Measurements from ENCODE around the gene TMSB15C.
"Not testable (repeated sequence)": the region's sequence is repeated elsewhere in the genome, so short reads cannot be mapped to it uniquely, and the experiment has no call there.

The TMSB15C gene

GRCh38 chrX:104075778-104076445 lies at the start of gene TMSB15C:
TSS of gene TMSB15C (minus strand) at chrX:104076236.
- not testable (repeated sequence) for H3K9me3 ChIP-seq (ENCODE audit: control insufficient read depth in 1 of 2, low read length in 2 of 2); H3K4me1 ChIP-seq (ENCODE audit: control insufficient read depth in 1 of 2, insufficient read depth in 2 of 2, low read length in 2 of 2); H3K4me3 ChIP-seq (ENCODE audit: low read depth in 1 of 2, low read length in 2 of 2); H3K27ac ChIP-seq (ENCODE audit: low read length); H3K27me3 ChIP-seq (ENCODE audit: low read depth, low read length); H3K36me3 ChIP-seq (ENCODE audit: control insufficient read depth in 1 of 2, insufficient read depth in 2 of 2, low read length in 2 of 2)

DNA sequence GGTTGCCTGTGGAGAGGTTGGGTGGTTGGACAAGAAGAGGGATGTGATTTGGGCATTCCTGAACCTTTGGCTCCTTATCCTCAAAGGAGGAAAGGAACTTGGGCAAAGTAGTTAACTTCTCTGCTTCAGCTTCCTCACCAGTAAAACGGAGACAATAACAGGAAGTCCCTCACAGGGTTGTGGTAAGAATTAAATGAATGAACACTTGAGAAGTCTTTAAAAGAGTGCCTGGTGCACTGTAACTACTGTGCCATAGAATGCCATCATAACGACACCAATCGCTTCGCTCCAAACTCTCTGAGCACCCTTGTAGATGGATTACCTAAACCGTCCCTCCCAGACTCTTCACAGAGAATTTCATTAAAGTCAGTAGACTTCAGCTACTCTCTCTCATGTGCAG lies 46.8 kb upstream of the TMSB15C start:
- no peaks in the 10 kb centered on the region for H3K4me1 ChIP-seq (ENCODE audit: control insufficient read depth in 1 of 2, insufficient read depth in 2 of 2, low read length in 2 of 2)
- no peaks in the 10 kb centered on the region for H3K9me3 ChIP-seq (ENCODE audit: control insufficient read depth in 1 of 2, low read length in 2 of 2)
- no peaks in the 10 kb centered on the region for H3K36me3 ChIP-seq (ENCODE audit: control insufficient read depth in 1 of 2, insufficient read depth in 2 of 2, low read length in 2 of 2)
- H3K27ac ChIP-seq (ENCODE audit: low read length): no peak overlapping the region
- H3K4me3 ChIP-seq (ENCODE audit: low read depth in 1 of 2, low read length in 2 of 2): no peak overlapping the region
- no peaks in the 10 kb centered on the region for H3K27me3 ChIP-seq (ENCODE audit: low read depth, low read length)

GRCh38 chrX:104118765-104119164 lies 42.7 kb upstream of the TMSB15C start:
- Histone ChIP-seq H3K4me3 (ENCODE audit: low read depth in 1 of 2, low read length in 2 of 2) (no peak overlapping the region), H3K27ac (ENCODE audit: low read length) (no peak overlapping the region), H3K27me3 (ENCODE audit: low read depth, low read length) (no peaks in the 10 kb centered on the region), H3K36me3 (ENCODE audit: control insufficient read depth in 1 of 2, insufficient read depth in 2 of 2, low read length in 2 of 2) (no peaks in the 10 kb centered on the region), H3K4me1 (ENCODE audit: control insufficient read depth in 1 of 2, insufficient read depth in 2 of 2, low read length in 2 of 2) (peaks cover 0 to under 1% of the 10 kb centered on the region in 2 donors), H3K9me3 (ENCODE audit: control insufficient read depth in 1 of 2, low read length in 2 of 2) (no peaks in the 10 kb centered on the region)

GRCh38 chrX:104117759-104118158 lies 41.7 kb upstream of the TMSB15C start:
- Histone ChIP-seq H3K4me3 (ENCODE audit: low read depth in 1 of 2, low read length in 2 of 2) (no peak overlapping the region), H3K27ac (ENCODE audit: low read length) (no peak overlapping the region), H3K4me1 (ENCODE audit: control insufficient read depth in 1 of 2, insufficient read depth in 2 of 2, low read length in 2 of 2) (peaks cover 0 to 5% of the 10 kb centered on the region in 2 donors)

GRCh38 chrX:104113222-104113965 lies 37.4 kb upstream of the TMSB15C start:
- no peak overlapping the region for H3K27ac ChIP-seq (ENCODE audit: low read length)
- no peaks in the 10 kb centered on the region for H3K27me3 ChIP-seq (ENCODE audit: low read depth, low read length)

More at GRCh38 chrX:104117759-104118158, 41.7 kb upstream of the TMSB15C start:
- Histone ChIP-seq H3K27me3 (ENCODE audit: low read depth, low read length) (no peaks in the 10 kb centered on the region), H3K9me3 (ENCODE audit: control insufficient read depth in 1 of 2, low read length in 2 of 2) (no peaks in the 10 kb centered on the region), H3K36me3 (ENCODE audit: control insufficient read depth in 1 of 2, insufficient read depth in 2 of 2, low read length in 2 of 2) (no peaks in the 10 kb centered on the region)

GRCh38 chrX:104112326-104112951 lies 36.4 kb upstream of the TMSB15C start, which contains the start of gene ZCCHC18:
TSS of gene ZCCHC18 (plus strand) at chrX:104112523. CDS start at chrX:104114112, 1,589 bp downstream.
- H3K4me1 ChIP-seq (ENCODE audit: control insufficient read depth in 1 of 2, insufficient read depth in 2 of 2, low read length in 2 of 2): peaks cover 0 to 9% of the 10 kb centered on the region in 2 donors
- no peak within 1 kb of the TSS for H3K27ac ChIP-seq (ENCODE audit: low read length)
- H3K9me3 ChIP-seq (ENCODE audit: control insufficient read depth in 1 of 2, low read length in 2 of 2): no peaks in the 10 kb centered on the region
- H3K36me3 ChIP-seq (ENCODE audit: control insufficient read depth in 1 of 2, insufficient read depth in 2 of 2, low read length in 2 of 2): no peaks in the 10 kb centered on the region
- no peaks in the 10 kb centered on the region for H3K27me3 ChIP-seq (ENCODE audit: low read depth, low read length)
- peak within 1 kb of the TSS; percentile 55 to 68 for H3K4me3 ChIP-seq (ENCODE audit: low read depth in 1 of 2, low read length in 2 of 2)

More at GRCh38 chrX:104113222-104113965, 37.4 kb upstream of the TMSB15C start:
- H3K4me1 ChIP-seq (ENCODE audit: control insufficient read depth in 1 of 2, insufficient read depth in 2 of 2, low read length in 2 of 2): peaks cover 0 to 9% of the 10 kb centered on the region in 2 donors
- H3K4me3 ChIP-seq (ENCODE audit: low read depth in 1 of 2, low read length in 2 of 2): peak overlapping the region; percentile 55 to 68
- no peaks in the 10 kb centered on the region for H3K9me3 ChIP-seq (ENCODE audit: control insufficient read depth in 1 of 2, low read length in 2 of 2)
- no peaks in the 10 kb centered on the region for H3K36me3 ChIP-seq (ENCODE audit: control insufficient read depth in 1 of 2, insufficient read depth in 2 of 2, low read length in 2 of 2)

- H3K9me3 ChIP-seq (ENCODE audit: control insufficient read depth in 1 of 2, low read length in 2 of 2); H3K27ac ChIP-seq (ENCODE audit: low read length); H3K4me1 ChIP-seq (ENCODE audit: control insufficient read depth in 1 of 2, insufficient read depth in 2 of 2, low read length in 2 of 2); H3K27me3 ChIP-seq (ENCODE audit: low read depth, low read length); H3K36me3 ChIP-seq (ENCODE audit: control insufficient read depth in 1 of 2, insufficient read depth in 2 of 2, low read length in 2 of 2); H3K4me3 ChIP-seq (ENCODE audit: low read depth in 1 of 2, low read length in 2 of 2): not testable (repeated sequence)
Measured at GRCh38 chrX:104110491-104111240, 34.6 kb upstream of the TMSB15C start.

GRCh38 chrX:104108955-104109354 lies 32.9 kb upstream of the TMSB15C start:
- H3K27me3 ChIP-seq (ENCODE audit: low read depth, low read length): no peaks in the 10 kb centered on the region
- H3K4me1 ChIP-seq (ENCODE audit: control insufficient read depth in 1 of 2, insufficient read depth in 2 of 2, low read length in 2 of 2): peaks cover 0 to 9% of the 10 kb centered on the region in 2 donors
- no peaks in the 10 kb centered on the region for H3K36me3 ChIP-seq (ENCODE audit: control insufficient read depth in 1 of 2, insufficient read depth in 2 of 2, low read length in 2 of 2)

DNA sequence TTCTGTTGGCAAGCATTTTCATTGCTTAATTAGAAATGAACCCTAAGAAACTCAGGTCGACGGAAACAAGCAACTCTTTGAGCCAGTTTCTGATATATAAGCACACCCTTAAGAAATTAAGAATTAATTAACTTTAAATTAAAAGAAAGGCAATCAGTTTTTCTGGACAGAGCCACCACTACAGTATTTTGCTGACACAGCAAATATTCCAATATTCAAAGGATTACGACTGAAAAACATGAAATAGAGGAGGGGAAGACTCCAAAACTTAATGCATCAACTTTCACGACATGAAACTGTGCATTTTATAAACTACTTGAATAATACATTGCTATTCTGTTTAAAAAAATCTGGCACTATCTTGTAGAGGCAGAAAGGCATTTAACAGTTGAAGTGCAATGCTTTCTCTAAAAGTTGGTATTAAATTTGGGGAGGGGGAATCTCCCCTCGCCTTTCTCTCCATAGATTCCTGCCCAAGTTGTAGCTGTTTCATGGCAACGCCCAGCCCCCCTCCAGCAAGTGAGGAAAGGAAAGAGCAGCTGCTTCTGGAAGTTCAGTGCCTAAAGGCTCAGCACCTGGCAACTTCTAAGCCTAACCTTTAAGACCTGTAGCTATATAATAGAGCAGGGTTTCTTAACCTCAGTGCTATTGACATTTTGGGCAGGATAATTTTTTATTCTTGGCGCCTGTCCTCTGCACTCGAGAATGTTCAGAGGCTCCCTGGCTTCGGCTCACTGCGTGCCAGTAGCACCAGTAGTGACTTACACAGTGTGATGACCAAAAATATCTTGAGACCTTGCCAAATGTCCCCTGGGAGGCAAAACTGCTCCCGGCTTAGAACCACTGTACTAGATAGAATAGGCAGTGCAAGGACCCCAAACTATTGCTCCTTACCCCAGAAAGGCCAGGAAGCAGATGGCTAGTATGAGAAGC lies 29.6 kb upstream of the TMSB15C start:
- no peaks in the 10 kb centered on the region for H3K9me3 ChIP-seq (ENCODE audit: control insufficient read depth in 1 of 2, low read length in 2 of 2)
- H3K36me3 ChIP-seq (ENCODE audit: control insufficient read depth in 1 of 2, insufficient read depth in 2 of 2, low read length in 2 of 2): no peaks in the 10 kb centered on the region
- no peaks in the 10 kb centered on the region for H3K27me3 ChIP-seq (ENCODE audit: low read depth, low read length)
- no peak overlapping the region for H3K27ac ChIP-seq (ENCODE audit: low read length)
- H3K4me1 ChIP-seq (ENCODE audit: control insufficient read depth in 1 of 2, insufficient read depth in 2 of 2, low read length in 2 of 2): no peaks in the 10 kb centered on the region
- H3K4me3 ChIP-seq (ENCODE audit: low read depth in 1 of 2, low read length in 2 of 2): no peak overlapping the region

More at GRCh38 chrX:104108955-104109354, 32.9 kb upstream of the TMSB15C start:
- H3K9me3 ChIP-seq (ENCODE audit: control insufficient read depth in 1 of 2, low read length in 2 of 2): no peaks in the 10 kb centered on the region
- H3K4me3 ChIP-seq (ENCODE audit: low read depth in 1 of 2, low read length in 2 of 2): no peak overlapping the region
- H3K27ac ChIP-seq (ENCODE audit: low read length): no peak overlapping the region

DNA sequence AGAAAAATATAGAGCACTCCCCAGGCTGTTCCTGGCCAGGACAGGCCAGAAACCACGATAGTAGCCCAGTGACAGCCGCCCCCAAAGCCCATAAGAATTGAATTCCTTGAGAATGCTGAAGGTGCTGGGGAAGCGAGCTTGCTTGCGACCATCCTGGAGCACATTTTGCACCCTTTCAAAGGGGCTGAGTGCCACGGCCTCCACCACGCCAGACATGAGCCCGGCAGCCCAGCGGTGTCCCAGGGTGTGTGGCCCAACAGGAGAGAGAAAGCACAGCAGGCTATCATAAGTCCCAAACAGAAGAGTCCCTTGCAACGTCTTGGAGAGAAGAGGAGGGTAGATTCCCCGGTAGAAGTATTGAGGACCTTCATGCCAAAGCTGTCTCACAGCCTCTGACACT lies 28.6 kb upstream of the TMSB15C start:
- no peak overlapping the region for H3K4me3 ChIP-seq (ENCODE audit: low read depth in 1 of 2, low read length in 2 of 2)
- H3K4me1 ChIP-seq (ENCODE audit: control insufficient read depth in 1 of 2, insufficient read depth in 2 of 2, low read length in 2 of 2): no peaks in the 10 kb centered on the region
- H3K9me3 ChIP-seq (ENCODE audit: control insufficient read depth in 1 of 2, low read length in 2 of 2): no peaks in the 10 kb centered on the region
- H3K36me3 ChIP-seq (ENCODE audit: control insufficient read depth in 1 of 2, insufficient read depth in 2 of 2, low read length in 2 of 2): no peaks in the 10 kb centered on the region
- no peak overlapping the region for H3K27ac ChIP-seq (ENCODE audit: low read length)
- H3K27me3 ChIP-seq (ENCODE audit: low read depth, low read length): no peaks in the 10 kb centered on the region

All from muscle layer of duodenum (tissue), 2 donors.